H1 (cell line): ENCODE measurements around the gene DIDO1. TPM values are rescaled to one million over a fixed set of nuclear protein-coding genes. Genes with fewer than 3 reads are reported as not detected.

Experiments used
- ASH2L ChIP-seq: fragments of 200-600, 300-600 bp; sonication (generic); IDR thresholded peaks from one replicate; pipeline ENCODE4 v1.7.1; 2017; ENCODE audit warnings: low read length
- BCL11A ChIP-seq, 2 experiments: IDR thresholded peaks; one replicate each; pipeline ENCODE4 v1.6.1; 2011; ENCODE audit warnings: low read depth in 2 of 2, low read length in 2 of 2, mild to moderate bottlenecking in 2 of 2
- JUND ChIP-seq: IDR thresholded peaks from 2 replicates; pipeline ENCODE4 v1.6.1; 2011; ENCODE audit warnings: mild to moderate bottlenecking, improper control_type of control experiment, low read length
- NANOG ChIP-seq: IDR thresholded peaks from 2 replicates; pipeline ENCODE4 v1.6.1; 2011; ENCODE audit warnings: low read length, low read depth, mild to moderate bottlenecking, inconsistent platforms; ENCODE audit not compliant: insufficient read depth, poor library complexity, severe bottlenecking
- TAF7 ChIP-seq: optimal IDR thresholded peaks from 2 replicates; pipeline ENCODE3; 2011; ENCODE audit warnings: low read depth, mild to moderate bottlenecking, inconsistent platforms, low read length, moderate library complexity, borderline replicate concordance
- USF2 ChIP-seq: IDR thresholded peaks from 2 replicates; pipeline ENCODE4 v1.6.1; 2011; ENCODE audit warnings: low read length, improper control_type of control experiment
- polyA plus RNA-seq, 7 experiments: library from polyadenylated mRNA; depleted of rRNA in 3 of 7; stranded (reverse) in 5 of 7; unstranded in 2 of 7; fragments of >200 nt in 5 of 7; fragments of 200-250 nt in 2 of 7; gene quantifications; 1 replicate in 5 of 7; 2 replicates in 1 of 7; 4 replicates in 1 of 7; pipeline versions ENCODE4 v1.2.1 to v1.2.3, GENCODE V29; 2011 to 2013; ENCODE audit warnings: missing spikeins in 2 of 7, mixed read lengths in 2 of 7
- total RNA-seq: library from RNA; stranded (reverse); fragmentation: NEBNext Ultra II Directional; extraction: Animal tissue kit (Norgen Biotek cat#: 25700); gene quantifications from 2 replicates; pipeline ENCODE4 v1.2.1, GENCODE V29; 2021
- TF ChIP-seq, protein P1 (sequence below): fragments of 300-600 bp; sonication (generic); IDR thresholded peaks from 2 replicates; pipeline ENCODE4 v1.7.1; 2012; ENCODE audit warnings: low read length, moderate library complexity, mild to moderate bottlenecking, inconsistent platforms; ENCODE audit not compliant: insufficient replicate concordance

DIDO1 gene
- total and polyA plus RNA-seq, 2 of the 8 experiments (the other 6 are each of a cell fraction or from before 2014, with no cell fraction given): 53.6 to 82.8 TPM

- TF ChIP-seq, protein P1, sequence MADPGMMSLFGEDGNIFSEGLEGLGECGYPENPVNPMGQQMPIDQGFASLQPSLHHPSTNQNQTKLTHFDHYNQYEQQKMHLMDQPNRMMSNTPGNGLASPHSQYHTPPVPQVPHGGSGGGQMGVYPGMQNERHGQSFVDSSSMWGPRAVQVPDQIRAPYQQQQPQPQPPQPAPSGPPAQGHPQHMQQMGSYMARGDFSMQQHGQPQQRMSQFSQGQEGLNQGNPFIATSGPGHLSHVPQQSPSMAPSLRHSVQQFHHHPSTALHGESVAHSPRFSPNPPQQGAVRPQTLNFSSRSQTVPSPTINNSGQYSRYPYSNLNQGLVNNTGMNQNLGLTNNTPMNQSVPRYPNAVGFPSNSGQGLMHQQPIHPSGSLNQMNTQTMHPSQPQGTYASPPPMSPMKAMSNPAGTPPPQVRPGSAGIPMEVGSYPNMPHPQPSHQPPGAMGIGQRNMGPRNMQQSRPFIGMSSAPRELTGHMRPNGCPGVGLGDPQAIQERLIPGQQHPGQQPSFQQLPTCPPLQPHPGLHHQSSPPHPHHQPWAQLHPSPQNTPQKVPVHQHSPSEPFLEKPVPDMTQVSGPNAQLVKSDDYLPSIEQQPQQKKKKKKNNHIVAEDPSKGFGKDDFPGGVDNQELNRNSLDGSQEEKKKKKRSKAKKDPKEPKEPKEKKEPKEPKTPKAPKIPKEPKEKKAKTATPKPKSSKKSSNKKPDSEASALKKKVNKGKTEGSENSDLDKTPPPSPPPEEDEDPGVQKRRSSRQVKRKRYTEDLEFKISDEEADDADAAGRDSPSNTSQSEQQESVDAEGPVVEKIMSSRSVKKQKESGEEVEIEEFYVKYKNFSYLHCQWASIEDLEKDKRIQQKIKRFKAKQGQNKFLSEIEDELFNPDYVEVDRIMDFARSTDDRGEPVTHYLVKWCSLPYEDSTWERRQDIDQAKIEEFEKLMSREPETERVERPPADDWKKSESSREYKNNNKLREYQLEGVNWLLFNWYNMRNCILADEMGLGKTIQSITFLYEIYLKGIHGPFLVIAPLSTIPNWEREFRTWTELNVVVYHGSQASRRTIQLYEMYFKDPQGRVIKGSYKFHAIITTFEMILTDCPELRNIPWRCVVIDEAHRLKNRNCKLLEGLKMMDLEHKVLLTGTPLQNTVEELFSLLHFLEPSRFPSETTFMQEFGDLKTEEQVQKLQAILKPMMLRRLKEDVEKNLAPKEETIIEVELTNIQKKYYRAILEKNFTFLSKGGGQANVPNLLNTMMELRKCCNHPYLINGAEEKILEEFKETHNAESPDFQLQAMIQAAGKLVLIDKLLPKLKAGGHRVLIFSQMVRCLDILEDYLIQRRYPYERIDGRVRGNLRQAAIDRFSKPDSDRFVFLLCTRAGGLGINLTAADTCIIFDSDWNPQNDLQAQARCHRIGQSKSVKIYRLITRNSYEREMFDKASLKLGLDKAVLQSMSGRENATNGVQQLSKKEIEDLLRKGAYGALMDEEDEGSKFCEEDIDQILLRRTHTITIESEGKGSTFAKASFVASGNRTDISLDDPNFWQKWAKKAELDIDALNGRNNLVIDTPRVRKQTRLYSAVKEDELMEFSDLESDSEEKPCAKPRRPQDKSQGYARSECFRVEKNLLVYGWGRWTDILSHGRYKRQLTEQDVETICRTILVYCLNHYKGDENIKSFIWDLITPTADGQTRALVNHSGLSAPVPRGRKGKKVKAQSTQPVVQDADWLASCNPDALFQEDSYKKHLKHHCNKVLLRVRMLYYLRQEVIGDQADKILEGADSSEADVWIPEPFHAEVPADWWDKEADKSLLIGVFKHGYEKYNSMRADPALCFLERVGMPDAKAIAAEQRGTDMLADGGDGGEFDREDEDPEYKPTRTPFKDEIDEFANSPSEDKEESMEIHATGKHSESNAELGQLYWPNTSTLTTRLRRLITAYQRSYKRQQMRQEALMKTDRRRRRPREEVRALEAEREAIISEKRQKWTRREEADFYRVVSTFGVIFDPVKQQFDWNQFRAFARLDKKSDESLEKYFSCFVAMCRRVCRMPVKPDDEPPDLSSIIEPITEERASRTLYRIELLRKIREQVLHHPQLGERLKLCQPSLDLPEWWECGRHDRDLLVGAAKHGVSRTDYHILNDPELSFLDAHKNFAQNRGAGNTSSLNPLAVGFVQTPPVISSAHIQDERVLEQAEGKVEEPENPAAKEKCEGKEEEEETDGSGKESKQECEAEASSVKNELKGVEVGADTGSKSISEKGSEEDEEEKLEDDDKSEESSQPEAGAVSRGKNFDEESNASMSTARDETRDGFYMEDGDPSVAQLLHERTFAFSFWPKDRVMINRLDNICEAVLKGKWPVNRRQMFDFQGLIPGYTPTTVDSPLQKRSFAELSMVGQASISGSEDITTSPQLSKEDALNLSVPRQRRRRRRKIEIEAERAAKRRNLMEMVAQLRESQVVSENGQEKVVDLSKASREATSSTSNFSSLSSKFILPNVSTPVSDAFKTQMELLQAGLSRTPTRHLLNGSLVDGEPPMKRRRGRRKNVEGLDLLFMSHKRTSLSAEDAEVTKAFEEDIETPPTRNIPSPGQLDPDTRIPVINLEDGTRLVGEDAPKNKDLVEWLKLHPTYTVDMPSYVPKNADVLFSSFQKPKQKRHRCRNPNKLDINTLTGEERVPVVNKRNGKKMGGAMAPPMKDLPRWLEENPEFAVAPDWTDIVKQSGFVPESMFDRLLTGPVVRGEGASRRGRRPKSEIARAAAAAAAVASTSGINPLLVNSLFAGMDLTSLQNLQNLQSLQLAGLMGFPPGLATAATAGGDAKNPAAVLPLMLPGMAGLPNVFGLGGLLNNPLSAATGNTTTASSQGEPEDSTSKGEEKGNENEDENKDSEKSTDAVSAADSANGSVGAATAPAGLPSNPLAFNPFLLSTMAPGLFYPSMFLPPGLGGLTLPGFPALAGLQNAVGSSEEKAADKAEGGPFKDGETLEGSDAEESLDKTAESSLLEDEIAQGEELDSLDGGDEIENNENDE: no peak
- TF ChIP-seq JUND (no peak), NANOG (no peak), ASH2L (peak; percentile 47), BCL11A (IDR thresholded peaks at IDR 0.05; ENCODE audit: low read depth in 2 of 2, low read length in 2 of 2) (no peak), TAF7 (peak; percentile 92), USF2 (no peak)
These were observed 11.2 kb upstream of the DIDO1 start (continued) for GRCh38 chr20:62937268-62938104.
